Endothelial cell of umbilical vein (primary cell): Measurements from ENCODE around the gene PSAPL1. TPM values are rescaled to one million over a fixed set of nuclear protein-coding genes. Genes with fewer than 3 reads are reported as not detected.

Source experiments
- BruUV-seq: library from RNA; stranded (reverse); fragments of 400-500 nt; replicated peaks from 2 replicates; lab custom pipeline; 2021; lab: Mats Ljungman, UMichigan
- CTCF ChIA-PET: fragments of 300-600, 350-600 bp; sonication (Branson Sonifier 250); formaldehyde crosslinking; loops from one replicate; lab custom pipeline; 2021; ENCODE audit warnings: antibody characterized with exemption, inconsistent platforms; lab: Charles Lee
- POLR2A ChIA-PET: fragments of 300-600, 350-600 bp; sonication (Branson Sonifier 250); formaldehyde crosslinking; loops from one replicate; lab custom pipeline; 2021; ENCODE audit warnings: antibody characterized with exemption, inconsistent platforms; lab: Charles Lee
- DNase-seq: peaks from one replicate; pipeline ENCODE4 v3.0.0-alpha.2; 2011; ENCODE audit warnings: low read depth, low spot score
- FAIRE-seq: peaks from 2 replicates; lab custom pipeline; 2011; peaks lifted over from hg19 to GRCh38; lab: Jason Lieb, UNC
- H2AFZ ChIP-seq: 2 replicates; pipeline ENCODE4 v1.6.0; 2012; ENCODE audit warnings: low read depth, low read length, control low read depth, inconsistent platforms
- H3K27ac ChIP-seq: 2 replicates; pipeline ENCODE4 v1.5.1; 2011; ENCODE audit warnings: low read depth, mild to moderate bottlenecking, control low read depth, low read length, moderate library complexity; ENCODE audit not compliant: insufficient read depth
- H3K27me3 ChIP-seq, 2 experiments: 2 replicates each; pipeline versions ENCODE4 v1.6.0 to v1.6.1; 2011; ENCODE audit warnings: low read length in 2 of 2, mixed read lengths in 1 of 2; ENCODE audit not compliant: control insufficient read depth in 2 of 2, insufficient read depth in 2 of 2
- H3K36me3 ChIP-seq, 2 experiments: 2 replicates in 1 of 2; 3 replicates in 1 of 2; pipeline ENCODE4 v1.5.1; 2011; ENCODE audit warnings: low read length in 2 of 2, mild to moderate bottlenecking in 1 of 2, moderate library complexity in 1 of 2; ENCODE audit not compliant: control insufficient read depth in 2 of 2, insufficient read depth in 2 of 2; ENCODE audit errors: extremely low read depth in 1 of 2
- H3K4me1 ChIP-seq: 3 replicates; pipeline ENCODE4 v1.5.1; 2011; ENCODE audit warnings: mild to moderate bottlenecking, low read length; ENCODE audit not compliant: control insufficient read depth, insufficient read depth; ENCODE audit errors: extremely low read depth
- H3K4me2 ChIP-seq: 2 replicates; pipeline ENCODE4 v1.6.1; 2011; ENCODE audit warnings: low read length, control low read depth, mixed read lengths; ENCODE audit not compliant: insufficient read depth
- H3K4me3 ChIP-seq, 3 experiments: fragments of 200-600 bp in 1 of 3; sonication (generic), shearing (Covaris generic) in 1 of 3; replicated peaks in 1 of 3; 2 replicates each; pipeline ENCODE4 v1.5.1; 2011 to 2016; ENCODE audit warnings: control low read depth in 3 of 3, low read length in 3 of 3, mild to moderate bottlenecking in 2 of 3, inconsistent platforms in 1 of 3, low read depth in 1 of 3, moderate library complexity in 1 of 3; ENCODE audit not compliant: insufficient read depth in 1 of 3
- H3K79me2 ChIP-seq: 2 replicates; pipeline ENCODE4 v1.6.0; 2012; ENCODE audit warnings: low read length, inconsistent platforms; ENCODE audit not compliant: control insufficient read depth, insufficient read depth
- H3K9ac ChIP-seq: replicated peaks from 2 replicates; pipeline ENCODE3; 2011; ENCODE audit warnings: low read length, control low read depth; ENCODE audit not compliant: insufficient read depth; ENCODE audit errors: extremely low read depth
- H3K9me1 ChIP-seq: replicated peaks from 3 replicates; pipeline ENCODE4 v1.6.0; 2011; ENCODE audit warnings: mild to moderate bottlenecking, low read length; ENCODE audit not compliant: control insufficient read depth, insufficient read depth; ENCODE audit errors: extremely low read depth
- H3K9me3 ChIP-seq: replicated peaks from 2 replicates; pipeline ENCODE4 v1.5.1; 2012; ENCODE audit warnings: low read length, inconsistent platforms; ENCODE audit not compliant: control insufficient read depth, insufficient read depth
- H4K20me1 ChIP-seq: replicated peaks from 2 replicates; pipeline ENCODE3; 2011; ENCODE audit warnings: mild to moderate bottlenecking, low read length; ENCODE audit not compliant: control insufficient read depth, insufficient read depth; ENCODE audit errors: extremely low read depth
- CTCF ChIP-seq, 2 donors: IDR thresholded peaks; 1 replicate in 1 of 2; 2 replicates in 1 of 2; pipeline ENCODE4 v1.5.1; 2011; ENCODE audit warnings: low read length in 2 of 2, mild to moderate bottlenecking in 2 of 2, moderate library complexity in 2 of 2, control low read depth in 1 of 2, inconsistent platforms in 1 of 2, low read depth in 1 of 2; ENCODE audit not compliant: insufficient read depth in 1 of 2; ENCODE audit errors: extremely low read depth in 1 of 2
- EZH2 ChIP-seq: IDR thresholded peaks from 2 replicates; pipeline ENCODE4 v1.6.1; 2012; ENCODE audit warnings: borderline replicate concordance, low read depth, mild to moderate bottlenecking, moderate library complexity, low read length, inconsistent platforms; ENCODE audit not compliant: severe bottlenecking
- FOS ChIP-seq: IDR thresholded peaks from 2 replicates; pipeline ENCODE4 v1.6.1; 2011; ENCODE audit warnings: mild to moderate bottlenecking, low read length, moderate library complexity, borderline replicate concordance; ENCODE audit not compliant: insufficient read depth
- GATA2 ChIP-seq: IDR thresholded peaks from 2 replicates; pipeline ENCODE4 v1.7.0; 2011; ENCODE audit warnings: low read depth, mild to moderate bottlenecking, moderate library complexity, mixed read lengths, low read length; ENCODE audit not compliant: insufficient read length, insufficient read depth
- JUN ChIP-seq: IDR thresholded peaks from 2 replicates; pipeline ENCODE4 v1.6.1; 2011; ENCODE audit warnings: borderline replicate concordance, low read depth; ENCODE audit not compliant: insufficient read length, insufficient read depth
- MAX ChIP-seq: IDR thresholded peaks from 2 replicates; pipeline ENCODE4 v1.6.1; 2011; ENCODE audit not compliant: insufficient read depth, insufficient read length
- MYC ChIP-seq: IDR thresholded peaks from one replicate; pipeline ENCODE4 v1.6.1; 2011; ENCODE audit warnings: mild to moderate bottlenecking, low read depth, low read length
- POLR2A ChIP-seq: IDR thresholded peaks from 2 replicates; pipeline ENCODE4 v1.6.1; 2012; ENCODE audit warnings: low read depth, mild to moderate bottlenecking, control low read depth, low read length
- POLR2AphosphoS5 ChIP-seq: IDR thresholded peaks from 2 replicates; pipeline ENCODE4 v1.6.1; 2012; ENCODE audit warnings: low read depth, mild to moderate bottlenecking, control low read depth, low read length, moderate library complexity; ENCODE audit not compliant: insufficient read depth
- dilution Hi-C: fragments of 300-500 bp; cut with MboI; formaldehyde crosslinking; loops from one replicate; pipeline ENCODE4 v1.15.0; 2019; ENCODE audit warnings: low sequenced_read_pairs; ENCODE audit not compliant: extremely low pct_ligation_motif_present
- intact Hi-C: fragments of 100-400 bp; cut with micrococcal nuclease; formaldehyde crosslinking; loops from one replicate; pipeline ENCODE4 v1.10.0; 2022
- polyA plus RNA-seq, 4 experiments: library from polyadenylated mRNA; depleted of rRNA in 3 of 4; stranded (reverse) in 3 of 4; unstranded in 1 of 4; fragments of >200 nt; gene quantifications; 2 replicates each; pipeline versions ENCODE4 v1.2.1 to v1.2.3, GENCODE V29; 2011 to 2012; ENCODE audit warnings: missing spikeins in 1 of 4
- total RNA-seq: library from RNA; stranded (reverse); gene quantifications from 2 replicates; pipeline ENCODE4 v1.2.3, GENCODE V29; 2021

PSAPL1 gene
- total and polyA plus RNA-seq, 2 donors (not counting 3 experiments of a cell fraction or from before 2014, with no cell fraction given), result not detected

- intact Hi-C loops (no loop called here), dilution Hi-C loops (no loop called here)
- H3K4me1 ChIP-seq, result no peaks in the 10 kb centered on the region
- H3K4me2 ChIP-seq, result no peak overlapping the region
- H3K9me3 ChIP-seq, result no peaks in the 10 kb centered on the region
- FAIRE-seq (no peak), DNase-seq (no peak)
- no peaks in the 10 kb centered on the region for H4K20me1 ChIP-seq
- no peaks in the 10 kb centered on the region for H3K27me3 ChIP-seq
- ChIA-PET POLR2A (no interaction called here), CTCF (no interaction called here)
- no peaks in the 10 kb centered on the region for H3K36me3 ChIP-seq
- H2AFZ ChIP-seq, result no peak overlapping the region
- TF ChIP-seq FOS (no peak), CTCF (IDR thresholded peaks at IDR 0.05; ENCODE audit: extremely low read depth in 1 of 2, insufficient read depth in 1 of 2, low read depth in 1 of 2, low read length in 2 of 2) (no peak), POLR2AphosphoS5 (no peak), JUN (no peak), GATA2 (no peak), POLR2A (no peak), EZH2 (no peak), MAX (no peak), MYC (no peak)
- no TSS peak for BruUV-seq
- H3K27ac ChIP-seq, result no peak overlapping the region
- no peak overlapping the region for H3K4me3 ChIP-seq
- H3K9ac ChIP-seq, result no peak overlapping the region
- H3K79me2 ChIP-seq, result no peaks in the 10 kb centered on the region
- H3K9me1 ChIP-seq, result no peaks in the 10 kb centered on the region
Measured at GRCh38 chr4:7428261-7429068, 6.3 kb downstream of the PSAPL1 start.
